Panc1 (cell line): ENCODE results near the gene STK10. TPM values are rescaled to one million over a fixed set of nuclear protein-coding genes. Genes with fewer than 3 reads are reported as not detected.

Experiments
- ATAC-seq: fragments of 200-7000 bp; cut with Tn5 transposase; 2 replicates; pipeline ENCODE4 v1.9.1; 2020; ENCODE audit warnings: mild to moderate bottlenecking, moderate library complexity
- BruUV-seq: library from RNA; stranded (reverse); fragments of 400-500 nt; replicated peaks from 2 replicates; lab custom pipeline; 2021; lab: Mats Ljungman, UMichigan
- CTCF ChIA-PET: fragments of 300-600 bp; sonication (Branson Sonifier 250); formaldehyde crosslinking; loops from one replicate; lab custom pipeline; 2022; ENCODE audit warnings: antibody characterized with exemption; lab: Charles Lee
- POLR2A ChIA-PET: fragments of 300-600 bp; sonication (Branson Sonifier 250); formaldehyde crosslinking; loops from one replicate; lab custom pipeline; 2022; ENCODE audit warnings: antibody characterized with exemption; lab: Charles Lee
- DNase-seq: peaks from one replicate; pipeline ENCODE4 v3.0.0-alpha.2; 2010; ENCODE audit warnings: low read depth, low spot score
- H3K27ac ChIP-seq: 2 replicates; pipeline ENCODE4 v1.5.1; 2011; ENCODE audit warnings: mild to moderate bottlenecking, low read length, inconsistent platforms
- H3K27me3 ChIP-seq: fragments of 200-500 bp; sonication (Bioruptor generic); 2 replicates; pipeline ENCODE4 v1.6.0; 2014; ENCODE audit warnings: low read length, inconsistent platforms; ENCODE audit not compliant: control insufficient read depth, insufficient read depth
- H3K36me3 ChIP-seq: fragments of 200-500 bp; sonication (Bioruptor generic); 2 replicates; pipeline ENCODE4 v1.5.1; 2014; ENCODE audit warnings: inconsistent platforms, mild to moderate bottlenecking, low read length, moderate library complexity; ENCODE audit not compliant: control insufficient read depth, insufficient read depth
- H3K4me1 ChIP-seq: 2 replicates; pipeline ENCODE4 v1.5.1; 2011; ENCODE audit warnings: inconsistent platforms, mild to moderate bottlenecking, low read length, moderate library complexity; ENCODE audit not compliant: control insufficient read depth, insufficient read depth
- H3K4me3 ChIP-seq, 2 experiments: 2 replicates each; pipeline ENCODE4 v1.5.1; 2011 to 2012; ENCODE audit warnings: low read depth in 2 of 2, low read length in 2 of 2, mild to moderate bottlenecking in 2 of 2, inconsistent platforms in 1 of 2, moderate library complexity in 1 of 2
- H3K9me3 ChIP-seq: fragments of 200-500 bp; sonication (Bioruptor generic); 2 replicates; pipeline ENCODE4 v1.5.1; 2014; ENCODE audit warnings: low read depth, mild to moderate bottlenecking, inconsistent platforms, low read length, moderate library complexity; ENCODE audit not compliant: control insufficient read depth, insufficient read depth
- CTCF ChIP-seq: fragments of 450-650 bp; IDR thresholded peaks from 2 replicates; pipeline ENCODE4 v1.5.1; 2017; ENCODE audit warnings: mild to moderate bottlenecking
- POLR2AphosphoS5 ChIP-seq: IDR thresholded peaks from 2 replicates; pipeline ENCODE4 v1.6.1; 2012; ENCODE audit warnings: mild to moderate bottlenecking, low read depth, low read length, moderate library complexity
- REST ChIP-seq, 2 experiments: IDR thresholded peaks; 2 replicates each; pipeline ENCODE4 v1.6.1; 2011 to 2012; ENCODE audit warnings: low read depth in 2 of 2, control low read depth in 1 of 2, low read length in 1 of 2, mild to moderate bottlenecking in 1 of 2, moderate library complexity in 1 of 2; ENCODE audit not compliant: insufficient read depth in 1 of 2
- SIN3A ChIP-seq: IDR thresholded peaks from 2 replicates; pipeline ENCODE4 v1.6.1; 2012; ENCODE audit warnings: low read depth, mild to moderate bottlenecking, low read length, moderate library complexity, borderline replicate concordance; ENCODE audit not compliant: insufficient read depth
- TCF7L2 ChIP-seq: IDR thresholded peaks from 2 replicates; pipeline ENCODE4 v1.6.1; 2011; ENCODE audit warnings: mild to moderate bottlenecking, low read depth, low read length, inconsistent platforms
- in situ Hi-C: cut with HindIII; loops from 2 replicates; pipeline ENCODE4 v1.10.0; 2016; ENCODE audit warnings: low sequenced_read_pairs, low pct_unique_long_range_greater_than_20kb
- intact Hi-C: fragments of 100-400 bp; cut with micrococcal nuclease; formaldehyde crosslinking; loops from one replicate; pipeline ENCODE4 v1.10.0; 2022; ENCODE audit not compliant: unreplicated experiment
- total RNA-seq: library from RNA; stranded (reverse); gene quantifications from one replicate; pipeline ENCODE4 v1.2.1, GENCODE V29; 2021; ENCODE audit not compliant: unreplicated experiment

Gene STK10
- total RNA-seq, 1 experiment from 2014 or later, result 34.9 TPM

- TF ChIP-seq POLR2AphosphoS5 (no peak), TCF7L2 (no peak), SIN3A (no peak), CTCF (no peak), REST (IDR thresholded peaks at IDR 0.05; ENCODE audit: insufficient read depth in 1 of 2, low read depth in 2 of 2, low read length in 1 of 2) (no peak)
- H3K27ac ChIP-seq, result no peak overlapping the region
- POLR2A ChIA-PET, result interaction anchor here (0.6 kb wide), 1 partner anchor 13 kb away, joined by 3 read pairs; no protein-coding TSS in a partner anchor
- BruUV-seq, result no TSS peak
- CTCF ChIA-PET, result no interaction called here
- H3K4me1 ChIP-seq, result no peaks in the 10 kb centered on the region
- no peak overlapping the region for H3K4me3 ChIP-seq
- no peaks in the 10 kb centered on the region for H3K9me3 ChIP-seq
- in situ Hi-C loops (no loop called here), intact Hi-C loops (loop anchor here (1.0 kb wide), 1 partner anchor 144 kb away; no protein-coding TSS in a partner anchor)
- no peaks in the 10 kb centered on the region for H3K36me3 ChIP-seq
- ATAC-seq (no peak), DNase-seq (no peak)
- H3K27me3 ChIP-seq, result no peaks in the 10 kb centered on the region
Observed at GRCh38 chr5:172055996-172056395, 132.0 kb downstream of the STK10 start.

- H3K4me3 ChIP-seq, result no peak overlapping the region
- no peak for TF ChIP-seq TCF7L2
- TF ChIP-seq SIN3A, result no peak
- TF ChIP-seq CTCF, result no peak
- no peak for TF ChIP-seq POLR2AphosphoS5
- no peak for TF ChIP-seq REST (IDR thresholded peaks at IDR 0.05; ENCODE audit: insufficient read depth in 1 of 2, low read depth in 2 of 2, low read length in 1 of 2)
- no peaks in the 10 kb centered on the region for H3K36me3 ChIP-seq
- BruUV-seq, result no TSS peak
- no peaks in the 10 kb centered on the region for H3K27me3 ChIP-seq
- H3K9me3 ChIP-seq, result no peaks in the 10 kb centered on the region
- ChIA-PET POLR2A (no interaction called here), CTCF (no interaction called here)
- in situ Hi-C loops, result no loop called here
- no peaks in the 10 kb centered on the region for H3K4me1 ChIP-seq
- no peak overlapping the region for H3K27ac ChIP-seq
- DNase-seq, result no peak
- no peak for ATAC-seq
- intact Hi-C loops, result no loop called here
Observed at GRCh38 chr5:172055421-172055820, 132.6 kb downstream of the STK10 start.
